Keratinocyte (primary cell): ENCODE results near the gene CBLN1. TPM values are rescaled to one million over a fixed set of nuclear protein-coding genes. Genes with fewer than 3 reads are reported as not detected.

Experiments used
- DNase-seq: peaks from one replicate; pipeline ENCODE4 v3.0.0-alpha.2; 2011; ENCODE audit warnings: low read depth, missing footprints, low spot score
- FAIRE-seq: peaks from 2 replicates; lab custom pipeline; 2011; peaks lifted over from hg19 to GRCh38; lab: Jason Lieb, UNC
- H2AFZ ChIP-seq: 2 replicates; pipeline ENCODE4 v1.6.0; 2012; ENCODE audit warnings: low read length, control low read depth, inconsistent platforms; ENCODE audit not compliant: control insufficient read depth
- H3K27ac ChIP-seq: 2 replicates; pipeline ENCODE4 v1.5.1; 2011; ENCODE audit warnings: low read length; ENCODE audit not compliant: control insufficient read depth, insufficient read depth
- H3K27me3 ChIP-seq: 3 replicates; pipeline ENCODE4 v1.6.0; 2011; ENCODE audit warnings: low read length; ENCODE audit not compliant: control insufficient read depth, insufficient read depth; ENCODE audit errors: extremely low read depth
- H3K36me3 ChIP-seq, 2 experiments: 2 replicates in 1 of 2; 3 replicates in 1 of 2; pipeline ENCODE4 v1.5.1; 2011; ENCODE audit warnings: low read length in 2 of 2, mild to moderate bottlenecking in 1 of 2; ENCODE audit not compliant: control insufficient read depth in 2 of 2, insufficient read depth in 2 of 2; ENCODE audit errors: extremely low read depth in 1 of 2
- H3K4me1 ChIP-seq: 3 replicates; pipeline ENCODE4 v1.5.1; 2011; ENCODE audit warnings: low read length; ENCODE audit not compliant: control insufficient read depth, insufficient read depth; ENCODE audit errors: extremely low read depth
- H3K4me2 ChIP-seq: 3 replicates; pipeline ENCODE4 v1.6.0; 2011; ENCODE audit warnings: low read depth, low read length; ENCODE audit not compliant: control insufficient read depth, insufficient read depth; ENCODE audit errors: extremely low read depth
- H3K4me3 ChIP-seq, 3 experiments: fragments of 200-600 bp in 1 of 3; sonication (generic) in 1 of 3; 2 replicates in 2 of 3; 3 replicates in 1 of 3; pipeline ENCODE4 v1.5.1; 2011 to 2016; ENCODE audit warnings: low read length in 3 of 3, mild to moderate bottlenecking in 3 of 3, control low read depth in 2 of 3, inconsistent platforms in 1 of 3, low read depth in 1 of 3, mixed read lengths in 1 of 3, mixed run types in 1 of 3, moderate library complexity in 1 of 3; ENCODE audit not compliant: control insufficient read depth in 2 of 3, insufficient read depth in 2 of 3; ENCODE audit errors: extremely low read depth in 1 of 3
- H3K79me2 ChIP-seq: 2 replicates; pipeline ENCODE4 v1.6.0; 2012; ENCODE audit warnings: low read length; ENCODE audit not compliant: control insufficient read depth, insufficient read depth
- H3K9ac ChIP-seq: 3 replicates; pipeline ENCODE4 v1.6.0; 2011; ENCODE audit warnings: low read length; ENCODE audit not compliant: control insufficient read depth, insufficient read depth; ENCODE audit errors: extremely low read depth
- H3K9me1 ChIP-seq: 3 replicates; pipeline ENCODE4 v1.6.0; 2011; ENCODE audit warnings: low read length; ENCODE audit not compliant: control insufficient read depth, insufficient read depth; ENCODE audit errors: extremely low read depth
- H3K9me3 ChIP-seq: 2 replicates; pipeline ENCODE4 v1.5.1; 2012; ENCODE audit warnings: low read depth, low read length; ENCODE audit not compliant: control insufficient read depth
- H4K20me1 ChIP-seq: 3 replicates; pipeline ENCODE4 v1.6.0; 2011; ENCODE audit warnings: low read length; ENCODE audit not compliant: control insufficient read depth, insufficient read depth; ENCODE audit errors: extremely low read depth
- EZH2 ChIP-seq: IDR thresholded peaks from one replicate; pipeline ENCODE4 v1.6.1; 2012; ENCODE audit warnings: inconsistent platforms, mild to moderate bottlenecking, low read length, moderate library complexity
- dilution Hi-C: fragments of 300-500 bp; cut with MboI; formaldehyde crosslinking; loops from one replicate; pipeline ENCODE4 v1.7.0; 2020; ENCODE audit warnings: low sequenced_read_pairs; ENCODE audit not compliant: extremely low pct_ligation_motif_present
- polyA plus RNA-seq, 5 experiments: library from polyadenylated mRNA; depleted of rRNA in 3 of 5; stranded (reverse) in 3 of 5; stranded (forward) in 1 of 5; unstranded in 1 of 5; fragments of >200 nt; gene quantifications; 1 replicate in 1 of 5; 2 replicates in 3 of 5; 3 replicates in 1 of 5; pipeline versions ENCODE4 v1.2.1 to v1.2.3, GENCODE V29; 2011 to 2012; ENCODE audit warnings: missing spikeins in 2 of 5, low read depth in 1 of 5, low replicate concordance in 1 of 5
- TF ChIP-seq, protein P1 (sequence below), 3 experiments: IDR thresholded peaks in 1 of 3; conservative IDR thresholded peaks in 1 of 3; optimal IDR thresholded peaks in 1 of 3; 2 replicates in 2 of 3; 3 replicates in 1 of 3; pipeline versions ENCODE3 to v1.5.1; 2011; ENCODE audit warnings: low read length in 3 of 3, mild to moderate bottlenecking in 3 of 3, moderate library complexity in 2 of 3, control low read depth in 1 of 3, inconsistent platforms in 1 of 3; ENCODE audit not compliant: insufficient read depth in 2 of 3; ENCODE audit errors: extremely low read depth in 1 of 3

Gene CBLN1
- polyA plus RNA-seq, 1 donor (not counting 4 experiments of a cell fraction or from before 2014, with no cell fraction given): not detected

DNA sequence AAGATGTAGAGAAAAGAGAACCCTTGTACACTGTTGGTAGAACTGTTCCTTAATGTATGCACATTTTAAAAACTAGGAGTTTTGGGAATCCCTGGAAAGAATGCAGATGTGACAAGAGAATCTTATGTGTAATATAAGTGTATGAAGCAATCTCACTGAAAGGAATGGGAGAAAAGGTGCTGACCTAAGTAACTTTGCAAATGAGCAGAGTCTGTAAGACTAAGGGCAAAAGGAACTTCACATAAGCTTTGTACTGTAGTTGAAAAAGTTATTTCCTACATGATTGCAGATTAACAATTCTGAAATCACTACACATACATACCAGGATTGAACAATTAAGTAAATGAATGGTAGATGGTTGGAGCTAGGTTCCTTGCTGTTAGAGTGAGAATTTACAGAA lies 22.3 kb downstream of the CBLN1 start:
- Histone ChIP-seq H3K9ac (no peak overlapping the region), H3K4me2 (no peak overlapping the region), H3K4me1 (no peaks in the 10 kb centered on the region), H3K4me3 (no peak overlapping the region), H3K79me2 (no peaks in the 10 kb centered on the region), H3K27me3 (no peaks in the 10 kb centered on the region), H2AFZ (no peak overlapping the region), H3K36me3 (no peaks in the 10 kb centered on the region), H3K9me3 (no peaks in the 10 kb centered on the region), H3K9me1 (no peaks in the 10 kb centered on the region), H3K27ac (no peak overlapping the region), H4K20me1 (no peaks in the 10 kb centered on the region)
- FAIRE-seq (no peak), DNase-seq (no peak)
- dilution Hi-C loops: no loop called here
- TF ChIP-seq, protein P1, sequence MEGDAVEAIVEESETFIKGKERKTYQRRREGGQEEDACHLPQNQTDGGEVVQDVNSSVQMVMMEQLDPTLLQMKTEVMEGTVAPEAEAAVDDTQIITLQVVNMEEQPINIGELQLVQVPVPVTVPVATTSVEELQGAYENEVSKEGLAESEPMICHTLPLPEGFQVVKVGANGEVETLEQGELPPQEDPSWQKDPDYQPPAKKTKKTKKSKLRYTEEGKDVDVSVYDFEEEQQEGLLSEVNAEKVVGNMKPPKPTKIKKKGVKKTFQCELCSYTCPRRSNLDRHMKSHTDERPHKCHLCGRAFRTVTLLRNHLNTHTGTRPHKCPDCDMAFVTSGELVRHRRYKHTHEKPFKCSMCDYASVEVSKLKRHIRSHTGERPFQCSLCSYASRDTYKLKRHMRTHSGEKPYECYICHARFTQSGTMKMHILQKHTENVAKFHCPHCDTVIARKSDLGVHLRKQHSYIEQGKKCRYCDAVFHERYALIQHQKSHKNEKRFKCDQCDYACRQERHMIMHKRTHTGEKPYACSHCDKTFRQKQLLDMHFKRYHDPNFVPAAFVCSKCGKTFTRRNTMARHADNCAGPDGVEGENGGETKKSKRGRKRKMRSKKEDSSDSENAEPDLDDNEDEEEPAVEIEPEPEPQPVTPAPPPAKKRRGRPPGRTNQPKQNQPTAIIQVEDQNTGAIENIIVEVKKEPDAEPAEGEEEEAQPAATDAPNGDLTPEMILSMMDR (optimal IDR thresholded peaks at IDR 0.05 in 1 of 3, IDR thresholded peaks at IDR 0.05 in 1 of 3, conservative IDR thresholded peaks at IDR 0.05 in 1 of 3; ENCODE audit: extremely low read depth in 1 of 3, insufficient read depth in 2 of 3, low read length in 3 of 3): no peak
- TF ChIP-seq EZH2: no peak

DNA sequence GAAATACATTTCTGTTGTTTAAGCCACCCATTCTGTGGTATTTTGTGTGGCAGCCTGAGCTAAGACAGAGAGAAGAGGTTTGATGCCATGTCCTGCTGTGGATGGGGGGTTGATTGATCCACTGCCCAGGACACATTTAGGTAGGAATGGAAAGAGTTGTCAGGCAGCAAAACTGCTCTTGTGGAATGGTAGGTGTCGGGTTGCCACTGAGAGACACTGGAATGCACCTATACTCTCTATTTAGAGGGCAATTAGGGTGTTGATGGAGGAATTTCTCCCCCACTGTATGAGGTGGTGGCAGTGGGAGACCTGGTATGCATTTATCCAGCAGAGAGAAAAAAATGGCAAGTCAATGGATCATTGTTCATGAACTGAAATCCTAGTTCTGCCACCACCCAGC lies 30.9 kb downstream of the CBLN1 start:
- dilution Hi-C loops: no loop called here
- Histone ChIP-seq H3K27me3 (no peaks in the 10 kb centered on the region), H3K4me2 (no peak overlapping the region), H3K9me3 (no peaks in the 10 kb centered on the region), H3K79me2 (no peaks in the 10 kb centered on the region), H3K9me1 (no peaks in the 10 kb centered on the region), H3K4me1 (no peaks in the 10 kb centered on the region), H3K36me3 (no peaks in the 10 kb centered on the region), H3K9ac (no peak overlapping the region), H3K27ac (no peak overlapping the region), H2AFZ (no peak overlapping the region), H3K4me3 (no peak overlapping the region), H4K20me1 (no peaks in the 10 kb centered on the region)
- DNase-seq (no peak), FAIRE-seq (no peak)
- no peak for TF ChIP-seq EZH2
- TF ChIP-seq, protein P1 (optimal IDR thresholded peaks at IDR 0.05 in 1 of 3, IDR thresholded peaks at IDR 0.05 in 1 of 3, conservative IDR thresholded peaks at IDR 0.05 in 1 of 3; ENCODE audit: extremely low read depth in 1 of 3, insufficient read depth in 2 of 3, low read length in 3 of 3): no peak
